Esophagus muscularis mucosa (tissue), 4 donors: ENCODE data around the gene HK1. TPM values are rescaled to one million over a fixed set of nuclear protein-coding genes. Genes with fewer than 3 reads are reported as not detected.

Experiments
- DNase-seq: peaks from one replicate; pipeline ENCODE4 v3.0.0-alpha.2; 2017; ENCODE audit errors: extremely low spot score
- H3K27ac ChIP-seq, 4 donors: fragments of 200-600 bp; sonication (generic); replicated peaks in 1 of 4; 1 replicate in 3 of 4; 2 replicates in 1 of 4; pipeline ENCODE4 v1.5.1; 2016 to 2019; ENCODE audit warnings: mild to moderate bottlenecking in 1 of 4
- H3K27me3 ChIP-seq, 4 donors: fragments of 200-600 bp; sonication (generic); one replicate each; pipeline versions ENCODE4 v1.5.1 to v1.6.0; 2016 to 2019
- H3K36me3 ChIP-seq, 4 donors: fragments of 200-600 bp; sonication (generic); one replicate each; pipeline ENCODE4 v1.5.1; 2016 to 2019
- H3K4me1 ChIP-seq, 4 donors: fragments of 200-600 bp; sonication (generic); one replicate each; pipeline ENCODE4 v1.5.1; 2016 to 2019
- H3K4me3 ChIP-seq, 4 donors: fragments of 200-600 bp; sonication (generic); 1 replicate in 2 of 4; 2 replicates in 2 of 4; pipeline ENCODE4 v1.5.1; 2016 to 2019; ENCODE audit warnings: mild to moderate bottlenecking in 4 of 4, moderate library complexity in 1 of 4
- H3K9me3 ChIP-seq, 4 donors: fragments of 200-600 bp; sonication (generic); 1 replicate in 3 of 4; 2 replicates in 1 of 4; pipeline ENCODE4 v1.5.1; 2016 to 2019
- CTCF ChIP-seq, 3 experiments: fragments of 200-600 bp in 2 of 3; fragments of 450-650 bp in 1 of 3; sonication (generic) in 2 of 3; IDR thresholded peaks; one replicate each; pipeline ENCODE4 v1.5.1; 2017 to 2019; ENCODE audit warnings: antibody characterized with exemption in 3 of 3, mild to moderate bottlenecking in 2 of 3, moderate library complexity in 1 of 3
- EP300 ChIP-seq: sonication (generic); formaldehyde crosslinking; IDR thresholded peaks from one replicate; pipeline ENCODE4 v1.6.1; 2017; ENCODE audit warnings: antibody characterized with exemption
- POLR2A ChIP-seq: fragments of 450-650 bp; IDR thresholded peaks from one replicate; pipeline ENCODE4 v1.6.1; 2017; ENCODE audit warnings: antibody characterized with exemption, moderate library complexity, mild to moderate bottlenecking, low read depth
- POLR2AphosphoS5 ChIP-seq, 2 donors: sonication (generic); formaldehyde crosslinking; IDR thresholded peaks; one replicate each; pipeline ENCODE4 v1.6.1; 2017; ENCODE audit warnings: antibody characterized with exemption in 2 of 2
- WGBS: methylation state at CpG from one replicate; pipeline ENCODE4 v1.1.5; 2018; 5-methylcytosine and 5-hydroxymethylcytosine counted together
- intact Hi-C: fragments of 100-400 bp; cut with DNase I; formaldehyde crosslinking; loops from one replicate; pipeline ENCODE4 v1.15.1; 2023
- total RNA-seq, 4 donors: library from RNA; depleted of rRNA; stranded (reverse); fragments of >200 nt; gene quantifications; one replicate each; pipeline versions ENCODE4 v1.1.0 to v1.2.1, GENCODE V29; 2016

HK1 gene
- total RNA-seq, 4 donors from 2014 or later, result 114 to 188 (median 151) TPM

- Histone ChIP-seq H3K27ac (no peak overlapping the region), H3K4me1 (no peaks in the 10 kb centered on the region), H3K36me3 (no peaks in the 10 kb centered on the region), H3K9me3 (no peaks in the 10 kb centered on the region), H3K4me3 (no peak overlapping the region), H3K27me3 (no peaks in the 10 kb centered on the region)
- TF ChIP-seq EP300 (no peak), POLR2A (no peak), POLR2AphosphoS5 (IDR thresholded peaks at IDR 0.05) (no peak), CTCF (IDR thresholded peaks at IDR 0.05) (no peak)
- WGBS, result 83% methylated on average over 3 of the region's 4 CpGs
- DNase-seq, result no peak
- intact Hi-C loops, result no loop called here
Observed at GRCh38 chr10:69290993-69291392, 12.7 kb downstream of the HK1 start.

- TF ChIP-seq POLR2AphosphoS5 (IDR thresholded peaks at IDR 0.05) (no peak), POLR2A (no peak)
- no peak overlapping the region for H3K4me3 ChIP-seq
- H3K27me3 ChIP-seq, result no peaks in the 10 kb centered on the region
- H3K36me3 ChIP-seq, result no peaks in the 10 kb centered on the region
- no peak for DNase-seq
- intact Hi-C loops, result no loop called here
- no peaks in the 10 kb centered on the region for H3K9me3 ChIP-seq
- WGBS, result 53% methylated on average over 3 of the region's 3 CpGs
- no peaks in the 10 kb centered on the region for H3K4me1 ChIP-seq
- no peak overlapping the region for H3K27ac ChIP-seq
Observed at GRCh38 chr10:69292459-69292858, 14.2 kb downstream of the HK1 start.

GRCh38 chr10:69295027-69295636 is 16.8 kb downstream of the HK1 start:
- intact Hi-C loops, result no loop called here
- H3K27ac ChIP-seq, result no peak overlapping the region
- H3K36me3 ChIP-seq, result no peaks in the 10 kb centered on the region
- no peak for DNase-seq
- H3K27me3 ChIP-seq, result no peaks in the 10 kb centered on the region
- WGBS, result 91% methylated on average over 11 of the region's 11 CpGs
- H3K9me3 ChIP-seq, result no peaks in the 10 kb centered on the region
- TF ChIP-seq POLR2AphosphoS5 (IDR thresholded peaks at IDR 0.05), result no peak
- no peak for TF ChIP-seq CTCF (IDR thresholded peaks at IDR 0.05)
- no peak for TF ChIP-seq EP300
- no peak for TF ChIP-seq POLR2A
- no peaks in the 10 kb centered on the region for H3K4me1 ChIP-seq
- H3K4me3 ChIP-seq, result no peak overlapping the region

GRCh38 chr10:69303632-69304051 is 25.3 kb downstream of the HK1 start:
- TF ChIP-seq CTCF (IDR thresholded peaks at IDR 0.05), result no peak
- no peak for TF ChIP-seq POLR2AphosphoS5 (IDR thresholded peaks at IDR 0.05)
- no peak for TF ChIP-seq POLR2A
- no peak for TF ChIP-seq EP300
- Histone ChIP-seq H3K4me1 (no peaks in the 10 kb centered on the region), H3K4me3 (no peak overlapping the region), H3K36me3 (no peaks in the 10 kb centered on the region), H3K27ac (no peak overlapping the region), H3K27me3 (no peaks in the 10 kb centered on the region), H3K9me3 (no peaks in the 10 kb centered on the region)
- no peak for DNase-seq
- intact Hi-C loops, result no loop called here
- WGBS, result 96% methylated on average over 3 of the region's 3 CpGs

- DNase-seq, result no peak
- H3K27me3 ChIP-seq, result no peaks in the 10 kb centered on the region
- no peak overlapping the region for H3K4me3 ChIP-seq
- no peak for TF ChIP-seq CTCF (IDR thresholded peaks at IDR 0.05)
- no peak for TF ChIP-seq POLR2A
- no peak for TF ChIP-seq POLR2AphosphoS5 (IDR thresholded peaks at IDR 0.05)
- TF ChIP-seq EP300, result no peak
- WGBS, result 100% methylated on average over 2 of the region's 2 CpGs
- H3K27ac ChIP-seq, result no peak overlapping the region
- peaks cover 0 to 1% (median 0%) of the 10 kb centered on the region in 4 donors for H3K4me1 ChIP-seq
- intact Hi-C loops, result no loop called here
- H3K9me3 ChIP-seq, result no peaks in the 10 kb centered on the region
- no peaks in the 10 kb centered on the region for H3K36me3 ChIP-seq
Observed at GRCh38 chr10:69306421-69306820, 28.1 kb downstream of the HK1 start.
